Measurements from ENCODE around the gene DNAJC5. TPM values are rescaled to one million over a fixed set of nuclear protein-coding genes. Genes with fewer than 3 reads are reported as not detected.
"Not testable (repeated sequence)": the region's sequence is repeated elsewhere in the genome, so short reads cannot be mapped to it uniquely, and the experiment has no call there.

DNAJC5 gene
- total and polyA plus RNA-seq, 4 donors = 25.1 to 64.5 (median 37.3) TPM

DNA sequence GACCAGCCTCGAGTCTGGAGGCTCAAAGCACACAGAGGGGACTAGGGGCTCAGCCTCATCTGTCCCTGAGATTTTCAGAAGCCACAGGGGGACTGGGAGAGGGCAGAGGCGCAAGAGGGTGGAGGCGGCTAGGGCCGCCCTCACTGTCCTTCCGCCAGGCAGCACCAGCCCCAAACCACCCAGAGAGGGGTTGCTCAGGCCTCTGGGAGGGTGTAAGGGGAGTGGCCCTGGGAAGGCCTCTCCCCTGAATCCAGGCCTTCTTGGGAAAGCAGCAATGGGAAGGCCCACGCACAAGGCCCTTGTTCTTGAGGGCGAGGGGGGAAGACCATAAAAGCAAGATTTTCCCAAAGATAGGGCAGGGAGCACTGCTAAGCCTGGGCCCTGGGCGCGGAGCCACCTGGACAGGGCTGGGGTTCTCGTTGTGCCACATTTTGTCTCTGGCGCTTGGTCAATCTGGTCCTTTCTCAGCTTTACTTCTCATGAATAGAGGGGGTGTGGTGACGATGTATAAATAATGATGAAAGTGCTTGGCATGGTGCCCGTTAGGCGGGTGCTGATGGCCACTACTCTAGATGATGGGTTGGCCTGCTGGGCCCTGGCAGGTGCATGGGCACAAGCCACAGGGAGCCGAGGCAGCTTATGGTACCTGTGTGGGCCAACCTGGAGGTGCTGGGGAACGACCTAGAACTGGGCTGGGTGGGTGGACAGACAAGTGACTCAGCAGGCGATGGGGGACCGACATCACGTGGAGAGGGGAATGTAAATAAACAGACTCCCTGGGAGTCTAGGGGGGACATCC, 79.7 kb downstream of the DNAJC5 start:
- Histone ChIP-seq H3K9ac (ENCODE audit: insufficient read depth in 1 of 2, low read length in 2 of 2) (no peak overlapping the region), H3K4me1 (ENCODE audit: control insufficient read depth in 5 of 5, insufficient read depth in 5 of 5, low read length in 5 of 5) (peaks cover 0 to 15% (median 5%) of the 10 kb centered on the region in 5 donors), H3K27me3 (ENCODE audit: control insufficient read depth in 3 of 3, insufficient read depth in 3 of 3, low read length in 2 of 3) (peaks cover 0 to 4% (median 4%) of the 10 kb centered on the region in 3 donors), H3K27ac (ENCODE audit: low read depth in 1 of 2, low read length in 1 of 2) (no peak overlapping the region), H3K9me3 (ENCODE audit: control insufficient read depth in 4 of 4, insufficient read depth in 3 of 4, low read length in 3 of 4) (no peaks in the 10 kb centered on the region), H3K4me3 (no peak overlapping the region), H3K36me3 (ENCODE audit: control insufficient read depth in 4 of 4, insufficient read depth in 4 of 4, low read length in 4 of 4) (no peaks in the 10 kb centered on the region)
- TF ChIP-seq, protein P1, sequence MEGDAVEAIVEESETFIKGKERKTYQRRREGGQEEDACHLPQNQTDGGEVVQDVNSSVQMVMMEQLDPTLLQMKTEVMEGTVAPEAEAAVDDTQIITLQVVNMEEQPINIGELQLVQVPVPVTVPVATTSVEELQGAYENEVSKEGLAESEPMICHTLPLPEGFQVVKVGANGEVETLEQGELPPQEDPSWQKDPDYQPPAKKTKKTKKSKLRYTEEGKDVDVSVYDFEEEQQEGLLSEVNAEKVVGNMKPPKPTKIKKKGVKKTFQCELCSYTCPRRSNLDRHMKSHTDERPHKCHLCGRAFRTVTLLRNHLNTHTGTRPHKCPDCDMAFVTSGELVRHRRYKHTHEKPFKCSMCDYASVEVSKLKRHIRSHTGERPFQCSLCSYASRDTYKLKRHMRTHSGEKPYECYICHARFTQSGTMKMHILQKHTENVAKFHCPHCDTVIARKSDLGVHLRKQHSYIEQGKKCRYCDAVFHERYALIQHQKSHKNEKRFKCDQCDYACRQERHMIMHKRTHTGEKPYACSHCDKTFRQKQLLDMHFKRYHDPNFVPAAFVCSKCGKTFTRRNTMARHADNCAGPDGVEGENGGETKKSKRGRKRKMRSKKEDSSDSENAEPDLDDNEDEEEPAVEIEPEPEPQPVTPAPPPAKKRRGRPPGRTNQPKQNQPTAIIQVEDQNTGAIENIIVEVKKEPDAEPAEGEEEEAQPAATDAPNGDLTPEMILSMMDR (IDR thresholded peaks at IDR 0.05; ENCODE audit: control extremely low read depth, extremely low read depth) = no peak
- DNase-seq (no peak), ATAC-seq (ENCODE audit: insufficient read depth, low FRiP score) (no peak)
- WGBS, 2 donors = 70 to 79% methylated on average over 19 of the region's 19 CpGs

DNA sequence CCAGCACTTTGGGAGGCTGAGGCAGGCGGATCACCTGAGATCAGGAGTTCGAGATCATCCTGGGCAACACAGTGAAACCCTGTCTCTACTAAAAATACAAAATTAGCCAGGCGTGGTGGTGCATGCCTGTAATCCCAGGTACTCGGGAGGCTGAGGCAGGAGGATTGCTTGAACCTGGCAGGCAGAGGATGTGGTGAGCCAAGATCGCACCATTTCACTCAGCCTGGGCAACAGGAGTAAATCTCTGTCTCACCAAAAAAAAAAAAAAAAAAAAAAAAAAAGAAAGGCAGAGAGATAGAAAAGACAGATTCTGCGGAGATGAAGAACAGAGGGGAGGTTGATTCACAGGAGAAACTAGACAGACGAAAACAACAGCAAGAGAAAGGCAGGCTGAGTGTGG, 81.6 kb downstream of the DNAJC5 start:
- not testable (repeated sequence) for DNase-seq; H3K9ac ChIP-seq (ENCODE audit: insufficient read depth in 1 of 2, low read length in 2 of 2); H3K4me3 ChIP-seq; H3K9me3 ChIP-seq (ENCODE audit: control insufficient read depth in 4 of 4, insufficient read depth in 3 of 4, low read length in 3 of 4); ATAC-seq (ENCODE audit: insufficient read depth, low FRiP score); H3K36me3 ChIP-seq (ENCODE audit: control insufficient read depth in 4 of 4, insufficient read depth in 4 of 4, low read length in 4 of 4); H3K27ac ChIP-seq (ENCODE audit: low read depth in 1 of 2, low read length in 1 of 2); H3K27me3 ChIP-seq (ENCODE audit: control insufficient read depth in 3 of 3, insufficient read depth in 3 of 3, low read length in 2 of 3)
- WGBS, 2 donors = 93 to 96% methylated on average over 7 of the region's 7 CpGs
- H3K4me1 ChIP-seq (ENCODE audit: control insufficient read depth in 5 of 5, insufficient read depth in 5 of 5, low read length in 5 of 5) = peaks cover 0 to 22% (median 10%) of the 10 kb centered on the region in 5 donors

DNA sequence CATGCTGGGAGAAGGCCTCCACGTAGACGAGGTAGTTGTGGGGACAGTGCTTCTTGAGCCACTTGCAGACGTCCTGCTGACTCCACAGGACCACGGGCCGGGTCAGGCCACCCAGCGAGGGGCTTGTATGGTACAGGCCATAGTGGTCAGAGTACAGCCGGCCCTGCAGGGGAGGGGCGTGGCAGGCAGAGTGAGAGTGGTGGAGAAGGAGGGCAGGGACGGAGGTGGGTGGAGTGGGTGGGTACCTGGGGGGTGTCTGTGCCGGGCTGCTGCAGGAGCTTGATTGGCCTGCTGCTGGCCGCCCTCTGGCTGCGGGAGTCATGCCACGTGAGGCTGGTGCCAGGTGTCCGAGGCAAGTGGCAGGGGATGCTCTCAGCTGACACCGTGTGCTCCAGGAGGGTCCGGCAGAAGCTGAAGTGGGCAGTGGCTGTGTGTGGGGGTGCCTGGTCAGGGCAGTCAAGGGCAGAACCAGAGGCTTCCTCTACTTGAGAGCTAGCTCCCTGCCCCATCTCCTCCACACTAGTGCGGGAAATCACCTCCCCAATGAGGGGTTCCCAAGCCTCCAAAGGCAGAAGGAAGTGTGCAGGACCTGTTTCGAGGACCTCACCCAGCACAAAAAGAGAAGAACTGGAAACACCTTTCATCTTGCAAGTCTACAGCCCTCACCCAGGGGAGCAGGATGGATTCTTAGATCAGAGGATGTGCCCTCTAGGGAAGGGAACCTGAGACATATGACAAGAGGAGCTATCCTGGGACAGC, 82.2 kb downstream of the DNAJC5 start:
- TF ChIP-seq, protein P1 (IDR thresholded peaks at IDR 0.05; ENCODE audit: control extremely low read depth, extremely low read depth) = no peak
- peaks cover 5 to 28% (median 13%) of the 10 kb centered on the region in 5 donors for H3K4me1 ChIP-seq (ENCODE audit: control insufficient read depth in 5 of 5, insufficient read depth in 5 of 5, low read length in 5 of 5)
- 90% methylated on average over 17 to 18 of the region's 18 CpGs for WGBS, 2 donors
- H3K27me3 ChIP-seq (ENCODE audit: control insufficient read depth in 3 of 3, insufficient read depth in 3 of 3, low read length in 2 of 3) = peaks cover 0 to 4% (median 4%) of the 10 kb centered on the region in 3 donors
- no peaks in the 10 kb centered on the region for H3K36me3 ChIP-seq (ENCODE audit: control insufficient read depth in 4 of 4, insufficient read depth in 4 of 4, low read length in 4 of 4)
- no peak for ATAC-seq (ENCODE audit: insufficient read depth, low FRiP score)
- no peak overlapping the region for H3K27ac ChIP-seq (ENCODE audit: low read depth in 1 of 2, low read length in 1 of 2)
- no peak for DNase-seq
- H3K9ac ChIP-seq (ENCODE audit: insufficient read depth in 1 of 2, low read length in 2 of 2) = no peak overlapping the region
- no peak overlapping the region for H3K4me3 ChIP-seq
- H3K9me3 ChIP-seq (ENCODE audit: control insufficient read depth in 4 of 4, insufficient read depth in 3 of 4, low read length in 3 of 4) = no peaks in the 10 kb centered on the region

DNA sequence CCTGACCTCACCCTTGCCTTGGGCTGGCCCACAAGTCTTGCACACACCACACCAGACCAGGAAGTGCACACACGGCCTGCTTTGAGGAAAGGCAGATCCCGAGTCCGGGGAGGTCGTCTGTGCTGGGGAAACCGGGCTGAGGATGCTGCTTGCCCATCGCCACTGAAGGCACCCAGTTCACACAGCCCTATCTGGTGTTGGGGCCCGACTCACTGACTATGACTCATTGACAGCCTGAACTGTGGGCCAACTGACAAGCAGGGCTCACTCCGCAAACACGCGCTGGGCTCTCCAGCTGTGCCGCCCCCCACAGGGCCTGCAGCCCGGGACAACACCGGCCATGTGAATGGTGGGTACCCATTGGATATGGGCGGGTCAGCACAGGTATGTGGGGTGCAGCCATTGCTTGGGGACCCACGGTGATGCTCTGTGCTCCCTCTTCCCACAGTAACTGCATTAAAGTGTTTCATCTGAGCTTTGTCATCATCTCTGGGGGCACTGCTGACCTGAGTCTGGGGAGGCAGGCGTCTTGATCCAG, 82.9 kb downstream of the DNAJC5 start:
- no peak for DNase-seq
- WGBS, 2 donors = 51 to 65% methylated on average over 16 of the region's 16 CpGs
- Histone ChIP-seq H3K36me3 (ENCODE audit: control insufficient read depth in 4 of 4, insufficient read depth in 4 of 4, low read length in 4 of 4) (peaks cover 0 to under 1% (median 0%) of the 10 kb centered on the region in 4 donors), H3K9ac (ENCODE audit: insufficient read depth in 1 of 2, low read length in 2 of 2) (no peak overlapping the region), H3K9me3 (ENCODE audit: control insufficient read depth in 4 of 4, insufficient read depth in 3 of 4, low read length in 3 of 4) (no peaks in the 10 kb centered on the region), H3K4me1 (ENCODE audit: control insufficient read depth in 5 of 5, insufficient read depth in 5 of 5, low read length in 5 of 5) (peaks cover 5 to 29% (median 13%) of the 10 kb centered on the region in 5 donors), H3K27me3 (ENCODE audit: control insufficient read depth in 3 of 3, insufficient read depth in 3 of 3, low read length in 2 of 3) (peaks cover 0 to 4% (median 4%) of the 10 kb centered on the region in 3 donors), H3K4me3 (no peak overlapping the region), H3K27ac (ENCODE audit: low read depth in 1 of 2, low read length in 1 of 2) (peak overlapping the region in 1 of 2 donors; percentile 69)
- no peak for ATAC-seq (ENCODE audit: insufficient read depth, low FRiP score)
- TF ChIP-seq, protein P1 (IDR thresholded peaks at IDR 0.05; ENCODE audit: control extremely low read depth, extremely low read depth) = no peak
